ENCODE measurements around the gene DAB2IP.

DAB2IP gene

GRCh38 chr9:121667214-121667613, 15.8 kb downstream of the DAB2IP start:
- Histone ChIP-seq H3K36me3 (ENCODE audit: insufficient read depth, low read length) (no peaks in the 10 kb centered on the region), H3K4me2 (ENCODE audit: insufficient read depth, low read length) (no peak overlapping the region), H4K20me1 (ENCODE audit: insufficient read depth, low read length) (no peaks in the 10 kb centered on the region), H2AFZ (ENCODE audit: low read depth, low read length) (no peak overlapping the region), H3K27me3 (ENCODE audit: insufficient read depth, low read length, poor library complexity) (peaks cover 6% of the 10 kb centered on the region), H3K27ac (ENCODE audit: low read length) (no peak overlapping the region), H3K4me1 (ENCODE audit: insufficient read depth, low read length) (no peaks in the 10 kb centered on the region), H3K4me3 (ENCODE audit: low read depth in 1 of 2, low read length in 2 of 2) (no peak overlapping the region), H3K9ac (ENCODE audit: low read depth, low read length) (no peak overlapping the region), H3K79me2 (ENCODE audit: insufficient read depth, low read length) (no peaks in the 10 kb centered on the region), H3K9me3 (ENCODE audit: insufficient read depth, low read length, severe bottlenecking) (no peaks in the 10 kb centered on the region)
- no peak for ATAC-seq (ENCODE audit: insufficient read depth, low read depth)
- DNase-seq = no peak
- no peak for TF ChIP-seq EZH2 (IDR thresholded peaks at IDR 0.05; ENCODE audit: borderline replicate concordance, low read depth, low read length, severe bottlenecking)
- TF ChIP-seq, protein P1, sequence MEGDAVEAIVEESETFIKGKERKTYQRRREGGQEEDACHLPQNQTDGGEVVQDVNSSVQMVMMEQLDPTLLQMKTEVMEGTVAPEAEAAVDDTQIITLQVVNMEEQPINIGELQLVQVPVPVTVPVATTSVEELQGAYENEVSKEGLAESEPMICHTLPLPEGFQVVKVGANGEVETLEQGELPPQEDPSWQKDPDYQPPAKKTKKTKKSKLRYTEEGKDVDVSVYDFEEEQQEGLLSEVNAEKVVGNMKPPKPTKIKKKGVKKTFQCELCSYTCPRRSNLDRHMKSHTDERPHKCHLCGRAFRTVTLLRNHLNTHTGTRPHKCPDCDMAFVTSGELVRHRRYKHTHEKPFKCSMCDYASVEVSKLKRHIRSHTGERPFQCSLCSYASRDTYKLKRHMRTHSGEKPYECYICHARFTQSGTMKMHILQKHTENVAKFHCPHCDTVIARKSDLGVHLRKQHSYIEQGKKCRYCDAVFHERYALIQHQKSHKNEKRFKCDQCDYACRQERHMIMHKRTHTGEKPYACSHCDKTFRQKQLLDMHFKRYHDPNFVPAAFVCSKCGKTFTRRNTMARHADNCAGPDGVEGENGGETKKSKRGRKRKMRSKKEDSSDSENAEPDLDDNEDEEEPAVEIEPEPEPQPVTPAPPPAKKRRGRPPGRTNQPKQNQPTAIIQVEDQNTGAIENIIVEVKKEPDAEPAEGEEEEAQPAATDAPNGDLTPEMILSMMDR (IDR thresholded peaks at IDR 0.05; ENCODE audit: borderline replicate concordance, extremely low read depth, low read length, poor library complexity, severe bottlenecking) = no peak

GRCh38 chr9:121667890-121668289, 16.5 kb downstream of the DAB2IP start:
- ATAC-seq (ENCODE audit: insufficient read depth, low read depth) = no peak
- DNase-seq = no peak
- no peak overlapping the region for H3K27ac ChIP-seq (ENCODE audit: low read length)
- H3K27me3 ChIP-seq (ENCODE audit: insufficient read depth, low read length, poor library complexity) = peaks cover 7% of the 10 kb centered on the region
- H3K4me1 ChIP-seq (ENCODE audit: insufficient read depth, low read length) = no peaks in the 10 kb centered on the region
- H2AFZ ChIP-seq (ENCODE audit: low read depth, low read length) = no peak overlapping the region
- TF ChIP-seq EZH2 (IDR thresholded peaks at IDR 0.05; ENCODE audit: borderline replicate concordance, low read depth, low read length, severe bottlenecking) = no peak
- TF ChIP-seq, protein P1 (IDR thresholded peaks at IDR 0.05; ENCODE audit: borderline replicate concordance, extremely low read depth, low read length, poor library complexity, severe bottlenecking) = no peak
- H3K79me2 ChIP-seq (ENCODE audit: insufficient read depth, low read length) = no peaks in the 10 kb centered on the region
- no peaks in the 10 kb centered on the region for H4K20me1 ChIP-seq (ENCODE audit: insufficient read depth, low read length)
- no peaks in the 10 kb centered on the region for H3K36me3 ChIP-seq (ENCODE audit: insufficient read depth, low read length)
- no peak overlapping the region for H3K4me2 ChIP-seq (ENCODE audit: insufficient read depth, low read length)
- no peak overlapping the region for H3K9ac ChIP-seq (ENCODE audit: low read depth, low read length)
- no peak overlapping the region for H3K4me3 ChIP-seq (ENCODE audit: low read depth in 1 of 2, low read length in 2 of 2)
- no peaks in the 10 kb centered on the region for H3K9me3 ChIP-seq (ENCODE audit: insufficient read depth, low read length, severe bottlenecking)

DNA sequence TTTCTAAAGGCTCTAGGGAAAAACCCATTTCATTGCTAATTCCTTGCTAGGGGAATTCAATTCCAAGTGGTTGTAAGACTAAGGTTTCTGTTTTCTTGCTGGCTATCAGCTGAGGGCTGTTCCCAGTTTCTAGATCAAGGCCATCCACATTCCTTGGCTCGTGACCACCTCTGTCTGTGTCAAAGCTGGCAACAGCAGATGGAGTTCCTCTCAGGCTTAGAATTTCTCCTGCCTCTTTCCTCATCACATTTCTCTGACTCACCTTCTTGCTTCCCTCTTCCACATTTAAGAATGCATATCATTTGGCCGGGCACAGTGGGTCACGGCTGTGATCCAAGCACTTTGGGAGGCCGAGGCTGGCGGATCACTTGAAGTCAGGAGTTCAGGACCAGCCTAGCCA, 19.0 kb downstream of the DAB2IP start:
- H3K36me3 ChIP-seq (ENCODE audit: insufficient read depth, low read length) = no peaks in the 10 kb centered on the region
- no peak for ATAC-seq (ENCODE audit: insufficient read depth, low read depth)
- no peak overlapping the region for H3K4me2 ChIP-seq (ENCODE audit: insufficient read depth, low read length)
- DNase-seq = no peak
- H3K9ac ChIP-seq (ENCODE audit: low read depth, low read length) = no peak overlapping the region
- H3K79me2 ChIP-seq (ENCODE audit: insufficient read depth, low read length) = no peaks in the 10 kb centered on the region
- H3K4me3 ChIP-seq (ENCODE audit: low read depth in 1 of 2, low read length in 2 of 2) = no peak overlapping the region
- peaks cover 5% of the 10 kb centered on the region for H3K27me3 ChIP-seq (ENCODE audit: insufficient read depth, low read length, poor library complexity)
- H3K27ac ChIP-seq (ENCODE audit: low read length) = no peak overlapping the region
- no peaks in the 10 kb centered on the region for H3K9me3 ChIP-seq (ENCODE audit: insufficient read depth, low read length, severe bottlenecking)
- no peak overlapping the region for H2AFZ ChIP-seq (ENCODE audit: low read depth, low read length)
- H4K20me1 ChIP-seq (ENCODE audit: insufficient read depth, low read length) = no peaks in the 10 kb centered on the region
- TF ChIP-seq, protein P1 (IDR thresholded peaks at IDR 0.05; ENCODE audit: borderline replicate concordance, extremely low read depth, low read length, poor library complexity, severe bottlenecking) = no peak
- TF ChIP-seq EZH2 (IDR thresholded peaks at IDR 0.05; ENCODE audit: borderline replicate concordance, low read depth, low read length, severe bottlenecking) = no peak
- no peaks in the 10 kb centered on the region for H3K4me1 ChIP-seq (ENCODE audit: insufficient read depth, low read length)

- H3K4me3 ChIP-seq (ENCODE audit: low read depth in 1 of 2, low read length in 2 of 2) = no peak overlapping the region
- peaks cover 5% of the 10 kb centered on the region for H3K27me3 ChIP-seq (ENCODE audit: insufficient read depth, low read length, poor library complexity)
- no peak for TF ChIP-seq EZH2 (IDR thresholded peaks at IDR 0.05; ENCODE audit: borderline replicate concordance, low read depth, low read length, severe bottlenecking)
- TF ChIP-seq, protein P1 (IDR thresholded peaks at IDR 0.05; ENCODE audit: borderline replicate concordance, extremely low read depth, low read length, poor library complexity, severe bottlenecking) = no peak
- H2AFZ ChIP-seq (ENCODE audit: low read depth, low read length) = no peak overlapping the region
- no peak overlapping the region for H3K9ac ChIP-seq (ENCODE audit: low read depth, low read length)
- H3K4me1 ChIP-seq (ENCODE audit: insufficient read depth, low read length) = no peaks in the 10 kb centered on the region
- DNase-seq = no peak
- H3K9me3 ChIP-seq (ENCODE audit: insufficient read depth, low read length, severe bottlenecking) = no peaks in the 10 kb centered on the region
- ATAC-seq (ENCODE audit: insufficient read depth, low read depth) = no peak
- no peaks in the 10 kb centered on the region for H4K20me1 ChIP-seq (ENCODE audit: insufficient read depth, low read length)
- no peaks in the 10 kb centered on the region for H3K79me2 ChIP-seq (ENCODE audit: insufficient read depth, low read length)
- H3K4me2 ChIP-seq (ENCODE audit: insufficient read depth, low read length) = no peak overlapping the region
- H3K27ac ChIP-seq (ENCODE audit: low read length) = no peak overlapping the region
- no peaks in the 10 kb centered on the region for H3K36me3 ChIP-seq (ENCODE audit: insufficient read depth, low read length)
Measured at GRCh38 chr9:121671612-121672155, 20.2 kb downstream of the DAB2IP start.

Measured in DND-41 (cell line).